H9 (cell line): ENCODE data around the gene RAB26. TPM values are rescaled to one million over a fixed set of nuclear protein-coding genes. Genes with fewer than 3 reads are reported as not detected.

Experiments used
- DNase-seq: peaks from one replicate; pipeline ENCODE4 v3.0.0-alpha.2; 2017
- H2AFZ ChIP-seq: one replicate; pipeline ENCODE4 v1.6.1; 2013; ENCODE audit warnings: mild to moderate bottlenecking, low read length, control low read depth, moderate library complexity
- H2AK5ac ChIP-seq: 2 replicates; pipeline ENCODE4 v1.6.1; 2013; ENCODE audit warnings: low read length, control low read depth, mixed read lengths; ENCODE audit not compliant: insufficient read length
- H2BK120ac ChIP-seq: one replicate; pipeline ENCODE4 v1.6.1; 2013; ENCODE audit warnings: low read depth, mild to moderate bottlenecking, low read length, control low read depth, inconsistent platforms; ENCODE audit not compliant: poor library complexity, severe bottlenecking
- H2BK12ac ChIP-seq: 2 replicates; pipeline ENCODE4 v1.6.1; 2013; ENCODE audit warnings: low read length, control low read depth, mixed read lengths, low read depth; ENCODE audit not compliant: insufficient read length
- H2BK15ac ChIP-seq: 2 replicates; pipeline ENCODE4 v1.6.1; 2013; ENCODE audit warnings: low read depth, low read length, control low read depth
- H2BK20ac ChIP-seq: one replicate; pipeline ENCODE4 v1.6.1; 2013; ENCODE audit warnings: low read depth, mild to moderate bottlenecking, low read length, control low read depth, inconsistent platforms; ENCODE audit not compliant: poor library complexity, severe bottlenecking
- H2BK5ac ChIP-seq: 2 replicates; pipeline ENCODE4 v1.6.1; 2013; ENCODE audit warnings: low read length, control low read depth, mixed read lengths; ENCODE audit not compliant: insufficient read length
- H3K14ac ChIP-seq: 2 replicates; pipeline ENCODE4 v1.6.1; 2013; ENCODE audit warnings: low read length, control low read depth; ENCODE audit not compliant: insufficient read depth
- H3K18ac ChIP-seq: 2 replicates; pipeline ENCODE4 v1.6.1; 2013; ENCODE audit warnings: low read depth, mild to moderate bottlenecking, mixed read lengths, low read length, control low read depth; ENCODE audit not compliant: insufficient read length
- H3K23ac ChIP-seq: 2 replicates; pipeline ENCODE4 v1.6.1; 2013; ENCODE audit warnings: low read length, control low read depth, mixed read lengths, low read depth; ENCODE audit not compliant: insufficient read length
- H3K23me2 ChIP-seq: 2 replicates; pipeline ENCODE4 v1.6.1; 2013; ENCODE audit warnings: low read depth, mild to moderate bottlenecking, mixed read lengths, low read length, control low read depth; ENCODE audit not compliant: insufficient read length, poor library complexity, severe bottlenecking
- H3K27ac ChIP-seq: 2 replicates; pipeline ENCODE4 v1.5.1; 2013; ENCODE audit warnings: low read length, control low read depth, mixed read lengths, low read depth; ENCODE audit not compliant: insufficient read length
- H3K27me3 ChIP-seq: 2 replicates; pipeline ENCODE4 v1.6.1; 2013; ENCODE audit warnings: low read length, control low read depth, inconsistent platforms; ENCODE audit not compliant: insufficient read depth
- H3K4ac ChIP-seq: 2 replicates; pipeline ENCODE4 v1.6.1; 2013; ENCODE audit warnings: low read depth, mild to moderate bottlenecking, control low read depth, inconsistent platforms, low read length, moderate library complexity
- H3K4me1 ChIP-seq: 2 replicates; pipeline ENCODE4 v1.6.1; 2013; ENCODE audit warnings: low read length, control low read depth, inconsistent platforms; ENCODE audit not compliant: insufficient read depth
- H3K4me2 ChIP-seq: 2 replicates; pipeline ENCODE4 v1.6.1; 2013; ENCODE audit warnings: low read length, control low read depth, mixed read lengths; ENCODE audit not compliant: insufficient read length, insufficient read depth
- H3K56ac ChIP-seq: 2 replicates; pipeline ENCODE4 v1.6.1; 2013; ENCODE audit warnings: low read depth, mild to moderate bottlenecking, mixed read lengths, low read length, control low read depth; ENCODE audit not compliant: insufficient read length
- H3K79me1 ChIP-seq: 2 replicates; pipeline ENCODE4 v1.6.1; 2013; ENCODE audit warnings: low read depth, mild to moderate bottlenecking, moderate library complexity, low read length, control low read depth, inconsistent platforms; ENCODE audit not compliant: insufficient read depth, poor library complexity, severe bottlenecking
- H3K79me2 ChIP-seq: 2 replicates; pipeline ENCODE4 v1.6.1; 2013; ENCODE audit warnings: low read length, control low read depth, inconsistent platforms; ENCODE audit not compliant: insufficient read depth
- H3K9ac ChIP-seq: 2 replicates; pipeline ENCODE4 v1.6.1; 2013; ENCODE audit warnings: low read length, control low read depth, mixed read lengths; ENCODE audit not compliant: insufficient read length; ENCODE audit errors: extremely low read depth
- H3K9me3 ChIP-seq: one replicate; pipeline ENCODE4 v1.6.1; 2013; ENCODE audit warnings: low read depth, low read length, inconsistent platforms; ENCODE audit not compliant: control insufficient read depth
- H3T11ph ChIP-seq: one replicate; pipeline ENCODE4 v1.6.1; 2013; ENCODE audit warnings: mild to moderate bottlenecking, low read length, control low read depth, inconsistent platforms
- H4K20me1 ChIP-seq: one replicate; pipeline ENCODE4 v1.6.1; 2013; ENCODE audit not compliant: control insufficient read depth, insufficient read length, insufficient read depth
- H4K5ac ChIP-seq: 2 replicates; pipeline ENCODE4 v1.6.1; 2013; ENCODE audit warnings: low read depth, mild to moderate bottlenecking, mixed read lengths, low read length, control low read depth; ENCODE audit not compliant: insufficient read length
- H4K8ac ChIP-seq: replicated peaks from 2 replicates; pipeline ENCODE4 v1.6.1; 2013; ENCODE audit warnings: low read length, control low read depth, mixed read lengths, low read depth; ENCODE audit not compliant: insufficient read length
- H4K91ac ChIP-seq: 2 replicates; pipeline ENCODE4 v1.6.1; 2013; ENCODE audit warnings: low read depth, mild to moderate bottlenecking, moderate library complexity, mixed read lengths, low read length, control low read depth; ENCODE audit not compliant: insufficient read length
- H3K27ac Mint-ChIP-seq, 3 experiments: 2 replicates in 2 of 3; 3 replicates in 1 of 3; pipeline ENCODE4 v1.8.0; 2020 to 2021; ENCODE audit warnings: mixed read lengths in 3 of 3, mild to moderate bottlenecking in 1 of 3, moderate library complexity in 1 of 3
- H3K27me3 Mint-ChIP-seq: 2 replicates; pipeline ENCODE4 v1.8.0; 2021; ENCODE audit warnings: low read depth, mild to moderate bottlenecking, moderate library complexity, mixed read lengths
- H3K36me3 Mint-ChIP-seq, 3 experiments: 2 replicates in 2 of 3; 3 replicates in 1 of 3; pipeline ENCODE4 v1.8.0; 2020 to 2021; ENCODE audit warnings: low read depth in 3 of 3, mixed read lengths in 3 of 3; ENCODE audit not compliant: insufficient read depth in 1 of 3
- H3K4me1 Mint-ChIP-seq, 2 experiments: 2 replicates each; pipeline ENCODE4 v1.8.0; 2020; ENCODE audit warnings: mixed read lengths in 2 of 2
- H3K4me3 Mint-ChIP-seq, 2 experiments: 2 replicates in 1 of 2; 3 replicates in 1 of 2; pipeline ENCODE4 v1.8.0; 2020 to 2021; ENCODE audit warnings: mild to moderate bottlenecking in 2 of 2, mixed read lengths in 2 of 2, moderate library complexity in 1 of 2
- H3K9me3 Mint-ChIP-seq, 2 experiments: 2 replicates in 1 of 2; 3 replicates in 1 of 2; pipeline ENCODE4 v1.8.0; 2020; ENCODE audit warnings: mild to moderate bottlenecking in 2 of 2, mixed read lengths in 2 of 2, moderate library complexity in 1 of 2
- WGBS: extraction: QIAGEN DNeasy Blood & Tissue Kit; methylation state at CpG from one replicate; pipeline ENCODE4 v1.1.7; 2013; ENCODE audit warnings: missing lambda C conversion rate, low lambda C conversion rate, mixed read lengths; ENCODE audit not compliant: insufficient read length; ENCODE audit errors: extremely low coverage; 5-methylcytosine and 5-hydroxymethylcytosine counted together
- total RNA-seq: library from RNA; stranded (reverse); gene quantifications from 2 replicates; pipeline ENCODE4 v1.2.1, GENCODE V29; 2021
- TF ChIP-seq, protein P1 (sequence below): fragments of 200-600 bp; sonication (generic); conservative IDR thresholded peaks from 3 replicates; pipeline ENCODE4 v1.8.0; 2021; ENCODE audit warnings: antibody characterized with exemption, mild to moderate bottlenecking

The RAB26 gene
- total RNA-seq, 1 experiment from 2014 or later = 2.4 TPM

DNA sequence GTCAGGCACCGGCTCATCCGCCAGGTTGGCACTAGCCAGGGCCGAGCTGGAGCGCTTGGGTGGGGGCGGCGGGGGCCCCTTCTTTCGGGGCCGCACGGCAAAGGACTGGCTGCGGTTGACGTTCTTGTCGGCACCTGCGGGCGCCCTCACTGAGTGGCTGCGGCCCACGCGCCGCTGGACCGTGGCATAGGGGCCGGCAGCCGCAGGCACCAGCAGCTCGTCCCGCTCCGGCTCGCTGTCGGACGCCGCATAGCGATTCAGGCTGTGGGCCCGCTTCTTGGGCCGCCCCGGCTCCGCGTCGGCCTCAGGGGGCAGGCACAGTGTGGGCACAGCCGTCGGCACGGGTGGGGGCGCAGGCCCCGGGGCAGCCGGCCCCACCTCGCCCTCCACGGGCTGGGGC is 32.0 kb downstream of the RAB26 start:
- Histone ChIP-seq H3K18ac (no peak overlapping the region), H2BK15ac (no peak overlapping the region), H4K5ac (no peak overlapping the region), H3K4me1 (no peaks in the 10 kb centered on the region), H3K4me2 (no peak overlapping the region), H2BK12ac (no peak overlapping the region), H3K27me3 (no peaks in the 10 kb centered on the region), H3K79me1 (no peaks in the 10 kb centered on the region), H4K91ac (no peak overlapping the region), H4K20me1 (peaks cover 3% of the 10 kb centered on the region), H3K23ac (no peak overlapping the region), H3K56ac (no peak overlapping the region), H3K27ac (no peak overlapping the region), H3T11ph (no peak overlapping the region), H2BK20ac (no peak overlapping the region), H3K9ac (no peak overlapping the region), H3K14ac (no peak overlapping the region), H2BK5ac (no peak overlapping the region), H3K23me2 (peaks cover 4% of the 10 kb centered on the region), H2AFZ (no peak overlapping the region), H2AK5ac (no peak overlapping the region), H3K79me2 (no peaks in the 10 kb centered on the region), H3K9me3 (no peaks in the 10 kb centered on the region), H3K4ac (no peak overlapping the region), H2BK120ac (no peak overlapping the region), H4K8ac (no peak overlapping the region)
- peaks cover 3 to 7% of the 10 kb centered on the region in 2 experiments for H3K4me1 Mint-ChIP-seq
- H3K9me3 Mint-ChIP-seq = no peaks in the 10 kb centered on the region
- H3K36me3 Mint-ChIP-seq = peaks cover 3 to 24% (median 22%) of the 10 kb centered on the region in 3 experiments
- no peak overlapping the region for H3K27ac Mint-ChIP-seq
- no CpG with 5 or more reads among the region's 43 CpGs for WGBS
- TF ChIP-seq, protein P1, sequence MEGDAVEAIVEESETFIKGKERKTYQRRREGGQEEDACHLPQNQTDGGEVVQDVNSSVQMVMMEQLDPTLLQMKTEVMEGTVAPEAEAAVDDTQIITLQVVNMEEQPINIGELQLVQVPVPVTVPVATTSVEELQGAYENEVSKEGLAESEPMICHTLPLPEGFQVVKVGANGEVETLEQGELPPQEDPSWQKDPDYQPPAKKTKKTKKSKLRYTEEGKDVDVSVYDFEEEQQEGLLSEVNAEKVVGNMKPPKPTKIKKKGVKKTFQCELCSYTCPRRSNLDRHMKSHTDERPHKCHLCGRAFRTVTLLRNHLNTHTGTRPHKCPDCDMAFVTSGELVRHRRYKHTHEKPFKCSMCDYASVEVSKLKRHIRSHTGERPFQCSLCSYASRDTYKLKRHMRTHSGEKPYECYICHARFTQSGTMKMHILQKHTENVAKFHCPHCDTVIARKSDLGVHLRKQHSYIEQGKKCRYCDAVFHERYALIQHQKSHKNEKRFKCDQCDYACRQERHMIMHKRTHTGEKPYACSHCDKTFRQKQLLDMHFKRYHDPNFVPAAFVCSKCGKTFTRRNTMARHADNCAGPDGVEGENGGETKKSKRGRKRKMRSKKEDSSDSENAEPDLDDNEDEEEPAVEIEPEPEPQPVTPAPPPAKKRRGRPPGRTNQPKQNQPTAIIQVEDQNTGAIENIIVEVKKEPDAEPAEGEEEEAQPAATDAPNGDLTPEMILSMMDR = no peak
- no peak for DNase-seq
- H3K4me3 Mint-ChIP-seq = no peak overlapping the region
- no peaks in the 10 kb centered on the region for H3K27me3 Mint-ChIP-seq
